Endothelial cell of umbilical vein (primary cell): ENCODE measurements around the gene DLG1. TPM values are rescaled to one million over a fixed set of nuclear protein-coding genes. Genes with fewer than 3 reads are reported as not detected.

ENCODE experiments used
- BruUV-seq: library from RNA; stranded (reverse); fragments of 400-500 nt; replicated peaks from 2 replicates; lab custom pipeline; 2021; lab: Mats Ljungman, UMichigan
- CTCF ChIA-PET: fragments of 300-600, 350-600 bp; sonication (Branson Sonifier 250); formaldehyde crosslinking; loops from one replicate; lab custom pipeline; 2021; ENCODE audit warnings: antibody characterized with exemption, inconsistent platforms; lab: Charles Lee
- POLR2A ChIA-PET: fragments of 300-600, 350-600 bp; sonication (Branson Sonifier 250); formaldehyde crosslinking; loops from one replicate; lab custom pipeline; 2021; ENCODE audit warnings: antibody characterized with exemption, inconsistent platforms; lab: Charles Lee
- DNase-seq: peaks from one replicate; pipeline ENCODE4 v3.0.0-alpha.2; 2011; ENCODE audit warnings: low read depth, low spot score
- FAIRE-seq: peaks from 2 replicates; lab custom pipeline; 2011; peaks lifted over from hg19 to GRCh38; lab: Jason Lieb, UNC
- H2AFZ ChIP-seq: 2 replicates; pipeline ENCODE4 v1.6.0; 2012; ENCODE audit warnings: low read depth, low read length, control low read depth, inconsistent platforms
- H3K27ac ChIP-seq: 2 replicates; pipeline ENCODE4 v1.5.1; 2011; ENCODE audit warnings: low read depth, mild to moderate bottlenecking, control low read depth, low read length, moderate library complexity; ENCODE audit not compliant: insufficient read depth
- H3K27me3 ChIP-seq, 2 experiments: 2 replicates each; pipeline versions ENCODE4 v1.6.0 to v1.6.1; 2011; ENCODE audit warnings: low read length in 2 of 2, mixed read lengths in 1 of 2; ENCODE audit not compliant: control insufficient read depth in 2 of 2, insufficient read depth in 2 of 2
- H3K36me3 ChIP-seq, 2 experiments: 2 replicates in 1 of 2; 3 replicates in 1 of 2; pipeline ENCODE4 v1.5.1; 2011; ENCODE audit warnings: low read length in 2 of 2, mild to moderate bottlenecking in 1 of 2, moderate library complexity in 1 of 2; ENCODE audit not compliant: control insufficient read depth in 2 of 2, insufficient read depth in 2 of 2; ENCODE audit errors: extremely low read depth in 1 of 2
- H3K4me1 ChIP-seq: 3 replicates; pipeline ENCODE4 v1.5.1; 2011; ENCODE audit warnings: mild to moderate bottlenecking, low read length; ENCODE audit not compliant: control insufficient read depth, insufficient read depth; ENCODE audit errors: extremely low read depth
- H3K4me2 ChIP-seq: 2 replicates; pipeline ENCODE4 v1.6.1; 2011; ENCODE audit warnings: low read length, control low read depth, mixed read lengths; ENCODE audit not compliant: insufficient read depth
- H3K4me3 ChIP-seq, 3 experiments: fragments of 200-600 bp in 1 of 3; sonication (generic), shearing (Covaris generic) in 1 of 3; replicated peaks in 1 of 3; 2 replicates each; pipeline ENCODE4 v1.5.1; 2011 to 2016; ENCODE audit warnings: control low read depth in 3 of 3, low read length in 3 of 3, mild to moderate bottlenecking in 2 of 3, inconsistent platforms in 1 of 3, low read depth in 1 of 3, moderate library complexity in 1 of 3; ENCODE audit not compliant: insufficient read depth in 1 of 3
- H3K79me2 ChIP-seq: 2 replicates; pipeline ENCODE4 v1.6.0; 2012; ENCODE audit warnings: low read length, inconsistent platforms; ENCODE audit not compliant: control insufficient read depth, insufficient read depth
- H3K9ac ChIP-seq: replicated peaks from 2 replicates; pipeline ENCODE3; 2011; ENCODE audit warnings: low read length, control low read depth; ENCODE audit not compliant: insufficient read depth; ENCODE audit errors: extremely low read depth
- H3K9me1 ChIP-seq: replicated peaks from 3 replicates; pipeline ENCODE4 v1.6.0; 2011; ENCODE audit warnings: mild to moderate bottlenecking, low read length; ENCODE audit not compliant: control insufficient read depth, insufficient read depth; ENCODE audit errors: extremely low read depth
- H3K9me3 ChIP-seq: replicated peaks from 2 replicates; pipeline ENCODE4 v1.5.1; 2012; ENCODE audit warnings: low read length, inconsistent platforms; ENCODE audit not compliant: control insufficient read depth, insufficient read depth
- H4K20me1 ChIP-seq: replicated peaks from 2 replicates; pipeline ENCODE3; 2011; ENCODE audit warnings: mild to moderate bottlenecking, low read length; ENCODE audit not compliant: control insufficient read depth, insufficient read depth; ENCODE audit errors: extremely low read depth
- EZH2 ChIP-seq: IDR thresholded peaks from 2 replicates; pipeline ENCODE4 v1.6.1; 2012; ENCODE audit warnings: borderline replicate concordance, low read depth, mild to moderate bottlenecking, moderate library complexity, low read length, inconsistent platforms; ENCODE audit not compliant: severe bottlenecking
- FOS ChIP-seq: IDR thresholded peaks from 2 replicates; pipeline ENCODE4 v1.6.1; 2011; ENCODE audit warnings: mild to moderate bottlenecking, low read length, moderate library complexity, borderline replicate concordance; ENCODE audit not compliant: insufficient read depth
- GATA2 ChIP-seq: IDR thresholded peaks from 2 replicates; pipeline ENCODE4 v1.7.0; 2011; ENCODE audit warnings: low read depth, mild to moderate bottlenecking, moderate library complexity, mixed read lengths, low read length; ENCODE audit not compliant: insufficient read length, insufficient read depth
- MAX ChIP-seq: IDR thresholded peaks from 2 replicates; pipeline ENCODE4 v1.6.1; 2011; ENCODE audit not compliant: insufficient read depth, insufficient read length
- POLR2A ChIP-seq: IDR thresholded peaks from 2 replicates; pipeline ENCODE4 v1.6.1; 2012; ENCODE audit warnings: low read depth, mild to moderate bottlenecking, control low read depth, low read length
- POLR2AphosphoS5 ChIP-seq: IDR thresholded peaks from 2 replicates; pipeline ENCODE4 v1.6.1; 2012; ENCODE audit warnings: low read depth, mild to moderate bottlenecking, control low read depth, low read length, moderate library complexity; ENCODE audit not compliant: insufficient read depth
- dilution Hi-C: fragments of 300-500 bp; cut with MboI; formaldehyde crosslinking; loops from one replicate; pipeline ENCODE4 v1.15.0; 2019; ENCODE audit warnings: low sequenced_read_pairs; ENCODE audit not compliant: extremely low pct_ligation_motif_present
- intact Hi-C: fragments of 100-400 bp; cut with micrococcal nuclease; formaldehyde crosslinking; loops from one replicate; pipeline ENCODE4 v1.10.0; 2022
- polyA plus RNA-seq, 4 experiments: library from polyadenylated mRNA; depleted of rRNA in 3 of 4; stranded (reverse) in 3 of 4; unstranded in 1 of 4; fragments of >200 nt; gene quantifications; 2 replicates each; pipeline versions ENCODE4 v1.2.1 to v1.2.3, GENCODE V29; 2011 to 2012; ENCODE audit warnings: missing spikeins in 1 of 4
- total RNA-seq: library from RNA; stranded (reverse); gene quantifications from 2 replicates; pipeline ENCODE4 v1.2.3, GENCODE V29; 2021

Gene DLG1
- total and polyA plus RNA-seq, 2 donors (not counting 3 experiments of a cell fraction or from before 2014, with no cell fraction given): 26.5 to 80.1 TPM

GRCh38 chr3:197085137-197085536 lies 213.3 kb downstream of the DLG1 start:
- Histone ChIP-seq H3K4me3 (no peak overlapping the region), H3K36me3 (peaks cover 0 to 2% of the 10 kb centered on the region in 2 experiments), H3K9me3 (no peaks in the 10 kb centered on the region), H3K27ac (no peak overlapping the region), H3K4me2 (no peak overlapping the region), H4K20me1 (no peaks in the 10 kb centered on the region), H3K27me3 (no peaks in the 10 kb centered on the region), H3K9me1 (no peaks in the 10 kb centered on the region), H3K4me1 (no peaks in the 10 kb centered on the region), H3K79me2 (no peaks in the 10 kb centered on the region), H2AFZ (no peak overlapping the region), H3K9ac (no peak overlapping the region)
- no peak for FAIRE-seq
- POLR2A ChIA-PET: no interaction called here
- TF ChIP-seq GATA2: no peak
- no peak for TF ChIP-seq POLR2AphosphoS5
- no peak for TF ChIP-seq EZH2
- no peak for TF ChIP-seq MAX
- no peak for DNase-seq
- dilution Hi-C loops (no loop called here), intact Hi-C loops (loop anchor here (5.0 kb wide), 1 partner anchor 77 kb away; no protein-coding TSS in a partner anchor)
- CTCF ChIA-PET: no interaction called here
- BruUV-seq: no TSS peak

- POLR2A ChIA-PET: no interaction called here
- Histone ChIP-seq H3K4me1 (no peaks in the 10 kb centered on the region), H3K9me3 (no peaks in the 10 kb centered on the region), H2AFZ (no peak overlapping the region), H3K36me3 (peaks cover 0 to 2% of the 10 kb centered on the region in 2 experiments), H3K4me2 (no peak overlapping the region), H4K20me1 (no peaks in the 10 kb centered on the region), H3K9me1 (no peaks in the 10 kb centered on the region), H3K4me3 (no peak overlapping the region), H3K27me3 (no peaks in the 10 kb centered on the region), H3K27ac (no peak overlapping the region), H3K79me2 (no peaks in the 10 kb centered on the region), H3K9ac (no peak overlapping the region)
- no peak for FAIRE-seq
- TF ChIP-seq MAX (no peak), POLR2A (no peak), FOS (peak; percentile 32), EZH2 (no peak)
- intact Hi-C loops: no loop called here
- CTCF ChIA-PET: interaction anchor here (1.0 kb wide), 1 partner anchor 42 kb away, joined by 3 read pairs; no protein-coding TSS in a partner anchor
- no peak for DNase-seq
- dilution Hi-C loops: no loop called here
- no TSS peak for BruUV-seq
Observed at GRCh38 chr3:197083486-197083885, 214.9 kb downstream of the DLG1 start.
